K562 (cell line): ENCODE data around the gene ATXN7L1. TPM values are rescaled to one million over a fixed set of nuclear protein-coding genes. Genes with fewer than 3 reads are reported as not detected.
A peak's percentile ranks its signal among the peaks of the same experiment; 100 is the strongest.

Source experiments
- CREB1 ChIP-seq, 2 experiments: sonication (generic) in 1 of 2; formaldehyde crosslinking in 1 of 2; IDR thresholded peaks; 2 replicates each; pipeline versions ENCODE4 v1.6.1 to v1.8.0; 2012 to 2022; ENCODE audit warnings: inconsistent platforms in 1 of 2, mild to moderate bottlenecking in 1 of 2, missing genetic modification reagents in 1 of 2, moderate library complexity in 1 of 2
- GABPB1 ChIP-seq: sonication (generic); formaldehyde crosslinking; IDR thresholded peaks from 2 replicates; pipeline ENCODE4 v1.8.0; 2022; ENCODE audit warnings: mild to moderate bottlenecking, missing genetic modification reagents
- MTA1 ChIP-seq: fragments of 450-650 bp; IDR thresholded peaks from 2 replicates; pipeline ENCODE4 v1.6.1; 2017; ENCODE audit warnings: borderline replicate concordance
- MYNN ChIP-seq, 2 experiments: sonication (generic); formaldehyde crosslinking in 1 of 2; IDR thresholded peaks; 2 replicates each; pipeline versions ENCODE4 v1.5.0 to v1.6.1; 2016 to 2020; ENCODE audit warnings: antibody characterized with exemption in 1 of 2, missing genetic modification reagents in 1 of 2
- SMARCC2 ChIP-seq: fragments of 450-650 bp; IDR thresholded peaks from 2 replicates; pipeline ENCODE4 v1.6.1; 2017; ENCODE audit warnings: antibody characterized with exemption, moderate library complexity, mild to moderate bottlenecking, low read depth
- STAT5B ChIP-seq: fragments of 250-450 bp; sonication (Bioruptor Pico); IDR thresholded peaks from 2 replicates; pipeline ENCODE4 v1.8.0; 2021; ENCODE audit warnings: mild to moderate bottlenecking, inconsistent platforms
- TBP ChIP-seq: optimal IDR thresholded peaks from 2 replicates; pipeline ENCODE3; 2011; ENCODE audit warnings: low read depth, low read length, improper control_type of control experiment
- TEAD1 ChIP-seq, 2 experiments: fragments of 450-650 bp in 1 of 2; sonication (generic) in 1 of 2; formaldehyde crosslinking; IDR thresholded peaks; 2 replicates each; pipeline versions ENCODE4 v1.4.0 to v1.8.0; 2020 to 2022; ENCODE audit warnings: mild to moderate bottlenecking in 2 of 2, missing genetic modification reagents in 1 of 2
- TEAD4 ChIP-seq, 2 experiments: sonication (generic) in 1 of 2; formaldehyde crosslinking in 1 of 2; IDR thresholded peaks; 2 replicates each; pipeline versions ENCODE4 v1.6.1 to v1.8.0; 2012 to 2022; ENCODE audit warnings: borderline replicate concordance in 1 of 2, inconsistent platforms in 1 of 2, low read length in 1 of 2, mild to moderate bottlenecking in 1 of 2, missing genetic modification reagents in 1 of 2
- TFE3 ChIP-seq: fragments of 450-650 bp; formaldehyde crosslinking; IDR thresholded peaks from 2 replicates; pipeline ENCODE4 v1.4.0; 2020; ENCODE audit warnings: mild to moderate bottlenecking, mixed read lengths
- WHSC1 ChIP-seq: IDR thresholded peaks from one replicate; pipeline ENCODE4 v1.6.1; 2012; ENCODE audit warnings: low read length, control low read depth, inconsistent platforms
- ZBTB8A ChIP-seq: fragments of 450-650 bp; IDR thresholded peaks from 2 replicates; pipeline ENCODE4 v1.6.1; 2018; ENCODE audit warnings: mild to moderate bottlenecking, moderate library complexity; ENCODE audit not compliant: partially characterized antibody
- ZNF174 ChIP-seq: fragments of 250-450 bp; sonication (Bioruptor Pico); IDR thresholded peaks from 2 replicates; pipeline ENCODE4 v1.4.0; 2020; ENCODE audit warnings: mild to moderate bottlenecking
- ZNF175 ChIP-seq: fragments of 200-800 bp; sonication (Bioruptor generic); IDR thresholded peaks from 2 replicates; pipeline ENCODE4 v1.6.1; 2016; ENCODE audit warnings: low read depth, mild to moderate bottlenecking, missing genetic modification characterization, missing compliant biosample characterization
- polyA plus RNA-seq, 8 experiments: library from polyadenylated mRNA; depleted of rRNA in 4 of 8; stranded (reverse) in 5 of 8; unstranded in 3 of 8; fragments of >200 nt; fragmentation: Nextera tagmentation in 2 of 8; fragmentation: Illumina TruSeq in 1 of 8; extraction: Ambion mirVana in 2 of 8; extraction: Trizol in 1 of 8; gene quantifications; 2 replicates each; pipeline versions ENCODE4 v1.2.1 to v1.2.3, GENCODE V29; 2011 to 2014; ENCODE audit warnings: inconsistent platforms in 1 of 8, missing spikeins in 1 of 8
- total RNA-seq, 7 experiments: library from RNA; depleted of rRNA in 6 of 7; stranded (reverse); fragments of >200 nt in 6 of 7; fragmentation: Illumina TruSeq in 2 of 7; extraction: Trizol in 2 of 7; gene quantifications; 2 replicates each; pipeline versions ENCODE4 v1.2.1 to v1.2.3, GENCODE V29; 2011 to 2021; ENCODE audit warnings: low replicate concordance in 1 of 7
- TF ChIP-seq, protein P1 (sequence below): IDR thresholded peaks from 2 replicates; pipeline ENCODE4 v1.6.1; 2014; ENCODE audit warnings: antibody characterized with exemption
- TF ChIP-seq, protein P2 (sequence below): fragments of 450-650 bp; IDR thresholded peaks from 2 replicates; pipeline ENCODE4 v1.6.1; 2016

Gene ATXN7L1
- total and polyA plus RNA-seq, 9 of the 15 experiments (the other 6 are each of a cell fraction or from before 2014, with no cell fraction given): 6.6 to 13.7 (median 10.7) TPM

- TF ChIP-seq, protein P1, sequence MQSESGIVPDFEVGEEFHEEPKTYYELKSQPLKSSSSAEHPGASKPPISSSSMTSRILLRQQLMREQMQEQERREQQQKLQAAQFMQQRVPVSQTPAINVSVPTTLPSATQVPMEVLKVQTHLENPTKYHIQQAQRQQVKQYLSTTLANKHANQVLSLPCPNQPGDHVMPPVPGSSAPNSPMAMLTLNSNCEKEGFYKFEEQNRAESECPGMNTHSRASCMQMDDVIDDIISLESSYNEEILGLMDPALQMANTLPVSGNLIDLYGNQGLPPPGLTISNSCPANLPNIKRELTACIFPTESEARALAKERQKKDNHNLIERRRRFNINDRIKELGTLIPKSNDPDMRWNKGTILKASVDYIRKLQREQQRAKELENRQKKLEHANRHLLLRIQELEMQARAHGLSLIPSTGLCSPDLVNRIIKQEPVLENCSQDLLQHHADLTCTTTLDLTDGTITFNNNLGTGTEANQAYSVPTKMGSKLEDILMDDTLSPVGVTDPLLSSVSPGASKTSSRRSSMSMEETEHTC: peak; percentile 77; the same call in 1 of the 2 replicates
- TF ChIP-seq ZNF175 (CRISPR knock-in tag) (peak; percentile 50; the same call in 1 of the 2 replicates), WHSC1 (no peak), TBP (no peak), TFE3 (CRISPR knock-in tag) (no peak), CREB1 (IDR thresholded peaks at IDR 0.05) (no peak), CREB1 (CRISPR knock-in tag; IDR thresholded peaks at IDR 0.05) (no peak), ZBTB8A (no peak), SMARCC2 (peak; percentile 67; the same call in 1 of the 2 replicates), STAT5B (CRISPR knock-in tag) (no peak), MYNN (IDR thresholded peaks at IDR 0.05) (peak; percentile 62; the same call in 1 of the 2 replicates), MYNN (CRISPR knock-in tag; IDR thresholded peaks at IDR 0.05) (no peak), TEAD1 (CRISPR knock-in tag; IDR thresholded peaks at IDR 0.05) (0 out of 4 replicates have a peak, but pooled peaks of 1 of the 2 experiments have one; percentile 31), TEAD4 (IDR thresholded peaks at IDR 0.05; ENCODE audit: low read length) (peak; percentile 60), TEAD4 (CRISPR knock-in tag; IDR thresholded peaks at IDR 0.05; ENCODE audit: borderline replicate concordance) (no peak), ZNF174 (CRISPR knock-in tag) (no peak), MTA1 (no peak), GABPB1 (no peak)
- TF ChIP-seq, protein P2, sequence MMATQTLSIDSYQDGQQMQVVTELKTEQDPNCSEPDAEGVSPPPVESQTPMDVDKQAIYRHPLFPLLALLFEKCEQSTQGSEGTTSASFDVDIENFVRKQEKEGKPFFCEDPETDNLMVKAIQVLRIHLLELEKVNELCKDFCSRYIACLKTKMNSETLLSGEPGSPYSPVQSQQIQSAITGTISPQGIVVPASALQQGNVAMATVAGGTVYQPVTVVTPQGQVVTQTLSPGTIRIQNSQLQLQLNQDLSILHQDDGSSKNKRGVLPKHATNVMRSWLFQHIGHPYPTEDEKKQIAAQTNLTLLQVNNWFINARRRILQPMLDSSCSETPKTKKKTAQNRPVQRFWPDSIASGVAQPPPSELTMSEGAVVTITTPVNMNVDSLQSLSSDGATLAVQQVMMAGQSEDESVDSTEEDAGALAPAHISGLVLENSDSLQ: peak; percentile 68
Observed at GRCh38 chr7:105664816-105665525, 211.4 kb downstream of the ATXN7L1 start (continued).
